Heart right ventricle (tissue), 16 donors: ENCODE measurements around the gene MAPT. TPM values are rescaled to one million over a fixed set of nuclear protein-coding genes. Genes with fewer than 3 reads are reported as not detected.
A peak's percentile ranks its signal among the peaks of the same experiment; 100 is the strongest.

Experiments
- ATAC-seq, 8 donors: fragments of 200-7000 bp; cut with Tn5 transposase; one replicate each; pipeline ENCODE4 v1.9.1; 2020; ENCODE audit warnings: mild to moderate bottlenecking in 8 of 8, moderate library complexity in 8 of 8, moderate number of reproducible peaks in 1 of 8
- DNase-seq, 2 donors: peaks; one replicate each; pipeline ENCODE4 v3.0.0-alpha.2; 2020
- H3K27ac ChIP-seq, 10 donors: fragments of 200-600 bp; sonication (generic) in 2 of 10; one replicate each; pipeline versions ENCODE4 v1.5.0 to v1.8.0; 2020 to 2022; ENCODE audit warnings: mild to moderate bottlenecking in 3 of 10
- H3K27me3 ChIP-seq, 7 donors: fragments of 200-600 bp; one replicate each; pipeline ENCODE4 v1.8.0; 2021 to 2022; ENCODE audit warnings: mild to moderate bottlenecking in 2 of 7
- H3K36me3 ChIP-seq, 9 donors: fragments of 200-600 bp; sonication (generic) in 1 of 9; one replicate each; pipeline versions ENCODE4 v1.5.0 to v1.8.0; 2020 to 2022; ENCODE audit warnings: mild to moderate bottlenecking in 2 of 9
- H3K4me1 ChIP-seq, 9 donors: fragments of 200-600 bp; sonication (generic) in 1 of 9; one replicate each; pipeline versions ENCODE4 v1.5.0 to v1.8.0; 2020 to 2022; ENCODE audit warnings: mild to moderate bottlenecking in 4 of 9
- H3K4me3 ChIP-seq, 10 donors: fragments of 200-600 bp; sonication (generic) in 2 of 10; one replicate each; pipeline versions ENCODE4 v1.5.0 to v1.8.0; 2020 to 2022; ENCODE audit warnings: mild to moderate bottlenecking in 7 of 10, moderate library complexity in 2 of 10
- H3K9me3 ChIP-seq, 11 donors: fragments of 200-600 bp in 10 of 11; sonication (generic) in 2 of 11; one replicate each; pipeline versions ENCODE4 v1.5.0 to v1.8.0; 2013 to 2022; ENCODE audit warnings: mild to moderate bottlenecking in 2 of 11, control low read depth in 1 of 11, moderate library complexity in 1 of 11
- WGBS, 2 donors: extraction: QIAGEN DNeasy Blood & Tissue Kit; methylation state at CpG; one replicate each; pipeline ENCODE4 v1.1.7; 2013; ENCODE audit warnings: inconsistent platforms in 1 of 2; 5-methylcytosine and 5-hydroxymethylcytosine counted together
- intact Hi-C, 10 donors: fragments of 100-400 bp; cut with DNase I; formaldehyde crosslinking; loops; one replicate each; pipeline versions ENCODE4 v1.11.1 to v1.14.2; 2022
- polyA plus RNA-seq, 2 donors: library from polyadenylated mRNA; stranded (reverse); fragments of 200-250 nt; gene quantifications; one replicate each; pipeline ENCODE4 v1.2.3, GENCODE V29; 2013
- total RNA-seq, 10 donors: library from RNA; stranded (reverse); fragmentation: NEBNext Ultra II Directional in 3 of 10; extraction: Animal tissue kit (Norgen Biotek cat#: 25700) in 3 of 10; gene quantifications; one replicate each; pipeline versions ENCODE4 v1.2.1 to v1.2.4, GENCODE V29; 2021 to 2023
- TF ChIP-seq, protein P1 (sequence below), 9 donors: fragments of 200-600 bp; sonication (generic) in 2 of 9; IDR thresholded peaks; one replicate each; pipeline versions ENCODE4 v1.5.0 to v1.8.0; 2021 to 2022; ENCODE audit warnings: antibody characterized with exemption in 9 of 9, mild to moderate bottlenecking in 5 of 9, moderate library complexity in 1 of 9
- donor health status: Arrhythmogenic right ventricular cardiomyopathy.
- donor health status: ischemic (EF 13 %, LVEDD 7.1; RV severe dilation, severe dysfunction).
- donor health status: healthy with polysubstance abuse.
- donor health status: DM: no; HTN: yes; CAD: no.
- donor health status: DM: no; HTN: no; CAD: no.
- donor health status: ischemic (EF 25% LVEDD 6.9; RV normal size, moderate dysfunction).
- donor health status: ischemic (EF 25% LVEDD 5.7; RV mildly dilated, moderate dysfunction).
- donor health status: healthy.
- donor health status: DM: yes; HTN: yes; CAD: no.
- donor health status: Ischemic cardiomyopathy.
- donor health status: ischemic (EF 35%, LVEDD 5.7; RV mildly dilated, moderate dysfunction).
- donor health status: nonischemic (EF 11% LVEDD 7.7; RV severe dilation, severe dysfunction).
- donor health status: DM: yes; HTN: yes; CAD: no.
- donor health status: PGD.
- donor health status: ischemic (EF 29% LVEDD 5.4; RV normal size, mild dysfunction).
- donor health status: nonischemic (EF 23%, LVEDD 6.1; RV moderate dilation, normal function).

The MAPT gene
- total and polyA plus RNA-seq, 12 donors = 0.90 to 63.3 (median 32.5) TPM

DNA sequence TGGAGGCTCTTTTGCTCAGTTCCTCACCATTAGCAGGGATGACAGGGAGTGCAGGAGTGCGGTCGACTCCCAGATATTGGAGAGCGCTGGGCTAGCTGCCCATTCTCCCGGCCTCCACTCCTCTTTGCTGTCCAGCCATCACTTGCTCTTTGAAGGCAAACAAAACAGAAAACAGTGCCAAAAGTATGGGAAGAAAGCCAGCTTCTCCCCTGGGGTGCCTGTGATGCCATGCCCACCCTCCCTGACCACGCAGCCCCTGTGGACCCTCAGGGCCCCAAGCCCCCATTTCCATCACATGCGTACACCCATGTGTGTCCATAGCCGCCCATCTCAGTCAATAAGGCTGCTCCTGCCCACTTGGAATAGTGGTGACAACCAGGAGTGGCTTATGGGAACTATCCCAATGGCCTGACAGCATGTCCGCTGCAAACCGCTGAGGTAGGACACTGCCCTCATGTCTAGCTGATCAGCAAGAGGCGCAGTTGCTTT lies 30.0 kb downstream of the MAPT start:
- H3K27ac ChIP-seq = no peak overlapping the region
- TF ChIP-seq, protein P1, sequence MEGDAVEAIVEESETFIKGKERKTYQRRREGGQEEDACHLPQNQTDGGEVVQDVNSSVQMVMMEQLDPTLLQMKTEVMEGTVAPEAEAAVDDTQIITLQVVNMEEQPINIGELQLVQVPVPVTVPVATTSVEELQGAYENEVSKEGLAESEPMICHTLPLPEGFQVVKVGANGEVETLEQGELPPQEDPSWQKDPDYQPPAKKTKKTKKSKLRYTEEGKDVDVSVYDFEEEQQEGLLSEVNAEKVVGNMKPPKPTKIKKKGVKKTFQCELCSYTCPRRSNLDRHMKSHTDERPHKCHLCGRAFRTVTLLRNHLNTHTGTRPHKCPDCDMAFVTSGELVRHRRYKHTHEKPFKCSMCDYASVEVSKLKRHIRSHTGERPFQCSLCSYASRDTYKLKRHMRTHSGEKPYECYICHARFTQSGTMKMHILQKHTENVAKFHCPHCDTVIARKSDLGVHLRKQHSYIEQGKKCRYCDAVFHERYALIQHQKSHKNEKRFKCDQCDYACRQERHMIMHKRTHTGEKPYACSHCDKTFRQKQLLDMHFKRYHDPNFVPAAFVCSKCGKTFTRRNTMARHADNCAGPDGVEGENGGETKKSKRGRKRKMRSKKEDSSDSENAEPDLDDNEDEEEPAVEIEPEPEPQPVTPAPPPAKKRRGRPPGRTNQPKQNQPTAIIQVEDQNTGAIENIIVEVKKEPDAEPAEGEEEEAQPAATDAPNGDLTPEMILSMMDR (IDR thresholded peaks at IDR 0.05) = no peak

DNA sequence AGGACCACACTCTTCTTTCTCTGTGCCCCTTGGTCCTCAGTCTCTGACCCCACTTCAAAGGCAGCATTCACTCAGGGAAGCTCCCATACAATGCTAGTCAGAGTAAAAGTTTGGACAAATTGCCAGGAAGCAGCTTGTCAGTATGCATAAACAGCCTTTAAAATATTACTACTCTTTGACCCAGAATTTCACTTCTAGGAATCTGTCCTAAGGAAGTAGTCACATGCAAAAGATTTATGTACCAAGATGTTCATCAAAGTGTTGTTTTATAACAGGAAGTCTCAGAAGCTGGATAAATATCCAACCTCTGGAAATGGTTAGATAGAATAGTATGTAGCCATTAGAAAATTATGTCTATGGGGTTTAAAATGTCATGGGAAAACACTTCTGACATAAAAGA lies 31.0 kb downstream of the MAPT start:
- no peaks in the 10 kb centered on the region for H3K4me1 ChIP-seq
- no peaks in the 10 kb centered on the region for H3K36me3 ChIP-seq
- intact Hi-C loops = no loop called here
- peaks cover 0 to 22% (median 8%) of the 10 kb centered on the region in 11 donors for H3K9me3 ChIP-seq
- no peak overlapping the region for H3K27ac ChIP-seq
- DNase-seq = no peak
- ATAC-seq = no peak
- TF ChIP-seq, protein P1 (IDR thresholded peaks at IDR 0.05) = no peak
- no peaks in the 10 kb centered on the region for H3K27me3 ChIP-seq
- no peak overlapping the region for H3K4me3 ChIP-seq

More for the DNA sequence above, 30.0 kb downstream of the MAPT start:
- peak in 1 of 8 donors; percentile 24 for ATAC-seq
- no peak for DNase-seq
- 81 to 82% methylated on average over 10 of the region's 10 CpGs for WGBS, 2 donors
- Histone ChIP-seq H3K4me3 (no peak overlapping the region), H3K4me1 (no peaks in the 10 kb centered on the region), H3K9me3 (peaks cover 0 to 22% (median 8%) of the 10 kb centered on the region in 11 donors), H3K36me3 (no peaks in the 10 kb centered on the region), H3K27me3 (no peaks in the 10 kb centered on the region)
- intact Hi-C loops = no loop called here

DNA sequence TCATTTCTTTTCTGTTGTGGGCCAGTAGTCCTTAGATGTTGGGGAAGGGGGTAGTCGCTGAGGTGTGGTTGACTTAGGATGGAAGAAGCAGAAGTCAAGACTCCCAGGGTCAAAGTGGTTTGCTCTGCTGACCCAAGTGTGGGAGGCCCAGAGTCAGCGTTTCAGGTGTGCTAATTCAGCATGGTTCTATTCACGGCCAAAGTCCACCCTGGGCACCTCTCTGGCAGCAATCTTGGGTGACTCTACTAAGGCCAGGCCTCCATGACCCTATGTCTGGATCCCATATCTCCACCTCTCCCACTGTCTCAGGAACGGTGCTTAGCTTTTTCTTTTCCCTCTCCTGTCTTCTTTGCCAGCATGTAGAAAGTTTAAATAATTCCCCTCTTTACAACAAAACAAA lies 32.9 kb downstream of the MAPT start:
- no peaks in the 10 kb centered on the region for H3K4me1 ChIP-seq
- no peaks in the 10 kb centered on the region for H3K36me3 ChIP-seq
- H3K27me3 ChIP-seq = no peaks in the 10 kb centered on the region
- no peak for DNase-seq
- WGBS, 2 donors = 82 to 86% methylated on average over 4 of the region's 4 CpGs
- H3K27ac ChIP-seq = no peak overlapping the region
- TF ChIP-seq, protein P1 (IDR thresholded peaks at IDR 0.05) = no peak
- peaks cover 0 to 22% (median 8%) of the 10 kb centered on the region in 11 donors for H3K9me3 ChIP-seq
- intact Hi-C loops = no loop called here
- no peak for ATAC-seq
- no peak overlapping the region for H3K4me3 ChIP-seq

DNA sequence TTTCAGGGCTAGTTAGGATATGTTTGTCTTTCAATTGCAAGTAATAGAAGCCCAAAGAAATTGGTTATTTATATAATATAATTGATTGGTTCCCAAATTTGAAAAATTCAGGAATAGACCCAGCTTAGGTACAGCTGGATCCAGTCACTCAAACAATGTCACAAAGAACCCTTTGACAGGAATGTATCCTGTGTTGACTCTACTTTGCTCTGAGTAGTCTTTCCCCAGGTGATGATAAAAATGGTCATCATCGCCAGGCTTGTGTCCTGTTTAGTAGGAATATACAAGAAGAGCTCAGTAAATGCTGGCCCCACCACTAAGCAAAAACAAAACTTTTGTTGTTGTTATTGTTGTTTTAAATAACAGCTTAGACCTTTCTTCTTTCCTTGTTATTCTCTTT lies 35.0 kb downstream of the MAPT start:
- intact Hi-C loops = no loop called here
- no peak overlapping the region for H3K27ac ChIP-seq
- TF ChIP-seq, protein P1 (IDR thresholded peaks at IDR 0.05) = no peak
- H3K27me3 ChIP-seq = no peaks in the 10 kb centered on the region
- DNase-seq (no peak), ATAC-seq (no peak)
- H3K4me1 ChIP-seq = no peaks in the 10 kb centered on the region
- H3K9me3 ChIP-seq = peaks cover 0 to 22% (median 8%) of the 10 kb centered on the region in 11 donors
- 92% methylated on average over 1 of the region's 1 CpG for WGBS, 2 donors
- H3K36me3 ChIP-seq = no peaks in the 10 kb centered on the region
- H3K4me3 ChIP-seq = no peak overlapping the region
